A673 (cell line): Measurements from ENCODE around the gene PCDHGA5. TPM values are rescaled to one million over a fixed set of nuclear protein-coding genes. Genes with fewer than 3 reads are reported as not detected.

Experiments used
- BruUV-seq: library from RNA; stranded (reverse); fragments of 400-500 nt; replicated peaks from 2 replicates; lab custom pipeline; 2021; lab: Mats Ljungman, UMichigan
- CTCF ChIA-PET: fragments of 300-600 bp; sonication (Branson Sonifier 250); formaldehyde crosslinking; loops from one replicate; lab custom pipeline; 2022; ENCODE audit warnings: antibody characterized with exemption; lab: Charles Lee
- POLR2A ChIA-PET: fragments of 300-600 bp; sonication (Branson Sonifier 250); formaldehyde crosslinking; loops from one replicate; lab custom pipeline; 2022; ENCODE audit warnings: antibody characterized with exemption; ENCODE audit not compliant: low non-redundant PET; lab: Charles Lee
- DNase-seq: peaks from one replicate; pipeline ENCODE4 v3.0.0-alpha.2; 2015; ENCODE audit warnings: low spot score
- H3K27ac ChIP-seq: fragments of 200-600 bp; sonication (generic); 2 replicates; pipeline ENCODE4 v1.5.1; 2016; ENCODE audit warnings: mixed run types, low read depth, mild to moderate bottlenecking, mixed read lengths, antibody characterized with exemption, low read length; ENCODE audit not compliant: poor library complexity, severe bottlenecking
- H3K27me3 ChIP-seq: fragments of 200-600 bp; sonication (generic); replicated peaks from 2 replicates; pipeline ENCODE4 v1.6.1; 2017; ENCODE audit warnings: mixed run types, low read depth, mild to moderate bottlenecking, mixed read lengths, antibody characterized with exemption, low read length; ENCODE audit not compliant: insufficient read depth, poor library complexity
- H3K36me3 ChIP-seq: fragments of 200-600 bp; sonication (generic); 2 replicates; pipeline ENCODE4 v1.6.1; 2016; ENCODE audit warnings: mixed run types, mild to moderate bottlenecking, mixed read lengths, antibody characterized with exemption, low read length; ENCODE audit not compliant: insufficient read depth, poor library complexity, severe bottlenecking
- H3K4me1 ChIP-seq: fragments of 200-600 bp; sonication (generic); 2 replicates; pipeline ENCODE4 v1.6.1; 2017; ENCODE audit warnings: mixed run types, mild to moderate bottlenecking, mixed read lengths, antibody characterized with exemption, low read length; ENCODE audit not compliant: insufficient read depth, poor library complexity, severe bottlenecking
- H3K4me3 ChIP-seq: fragments of 200-600 bp; sonication (generic); 2 replicates; pipeline ENCODE4 v1.5.1; 2016; ENCODE audit warnings: low read depth, mixed run types, mild to moderate bottlenecking, mixed read lengths, low read length; ENCODE audit not compliant: poor library complexity, severe bottlenecking
- H3K9me3 ChIP-seq: fragments of 200-600 bp; sonication (generic); 2 replicates; pipeline ENCODE4 v1.6.1; 2016; ENCODE audit warnings: mixed run types, low read depth, mild to moderate bottlenecking, mixed read lengths, antibody characterized with exemption, low read length; ENCODE audit not compliant: poor library complexity, severe bottlenecking
- EZH2 ChIP-seq: fragments of 200-600 bp; sonication (generic); IDR thresholded peaks from 2 replicates; pipeline ENCODE4 v1.6.1; 2017; ENCODE audit warnings: borderline replicate concordance, low read depth, mild to moderate bottlenecking, mixed read lengths, antibody characterized with exemption, low read length; ENCODE audit not compliant: poor library complexity, severe bottlenecking
- intact Hi-C: fragments of 100-400 bp; cut with micrococcal nuclease; formaldehyde crosslinking; loops from one replicate; pipeline ENCODE4 v1.10.0; 2022; ENCODE audit not compliant: unreplicated experiment
- total RNA-seq: library from RNA; stranded (reverse); gene quantifications from 2 replicates; pipeline ENCODE4 v1.2.3, GENCODE V29; 2021
- TF ChIP-seq, protein P1 (sequence below): fragments of 300-800, 200-600 bp; sonication (generic); conservative IDR thresholded peaks from 2 replicates; pipeline ENCODE4 v1.5.1; 2017; ENCODE audit warnings: low read depth, mild to moderate bottlenecking, antibody characterized with exemption, low read length, moderate library complexity, mixed read lengths

The PCDHGA5 gene
- total RNA-seq, 1 experiment from 2014 or later = 2.6 TPM

DNA sequence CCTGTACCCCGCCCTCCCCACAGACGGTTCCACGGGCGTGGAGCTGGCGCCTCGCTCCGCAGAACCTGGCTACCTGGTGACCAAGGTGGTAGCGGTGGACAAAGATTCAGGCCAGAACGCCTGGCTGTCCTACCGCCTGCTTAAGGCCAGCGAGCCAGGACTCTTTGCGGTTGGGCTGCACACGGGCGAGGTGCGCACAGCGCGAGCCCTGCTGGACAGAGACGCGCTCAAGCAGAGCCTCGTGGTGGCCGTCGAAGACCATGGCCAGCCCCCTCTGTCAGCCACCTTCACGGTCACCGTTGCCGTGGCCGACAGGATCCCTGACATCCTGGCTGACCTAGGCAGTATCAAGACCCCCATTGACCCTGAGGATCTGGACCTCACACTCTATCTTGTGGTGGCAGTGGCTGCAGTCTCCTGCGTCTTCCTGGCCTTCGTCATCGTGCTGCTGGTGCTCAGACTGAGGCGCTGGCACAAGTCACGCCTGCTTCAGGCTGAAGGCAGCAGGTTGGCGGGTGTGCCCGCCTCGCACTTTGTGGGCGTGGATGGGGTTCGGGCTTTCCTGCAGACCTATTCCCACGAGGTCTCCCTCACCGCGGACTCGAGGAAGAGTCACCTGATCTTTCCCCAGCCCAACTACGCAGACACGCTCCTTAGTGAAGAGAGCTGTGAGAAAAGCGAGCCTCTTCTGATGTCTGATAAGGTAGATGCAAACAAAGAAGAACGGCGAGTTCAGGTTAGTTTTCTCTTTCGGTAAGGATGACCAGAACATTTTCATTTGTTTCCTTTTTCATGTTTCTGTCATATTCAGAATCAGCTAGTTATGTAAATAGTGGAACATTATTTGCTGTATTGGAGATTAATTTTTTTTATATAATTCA, 2.3 kb downstream of the PCDHGA5 start:
- CTCF ChIA-PET = no interaction called here
- intact Hi-C loops = no loop called here
- TF ChIP-seq EZH2 = no peak
- TF ChIP-seq, protein P1, sequence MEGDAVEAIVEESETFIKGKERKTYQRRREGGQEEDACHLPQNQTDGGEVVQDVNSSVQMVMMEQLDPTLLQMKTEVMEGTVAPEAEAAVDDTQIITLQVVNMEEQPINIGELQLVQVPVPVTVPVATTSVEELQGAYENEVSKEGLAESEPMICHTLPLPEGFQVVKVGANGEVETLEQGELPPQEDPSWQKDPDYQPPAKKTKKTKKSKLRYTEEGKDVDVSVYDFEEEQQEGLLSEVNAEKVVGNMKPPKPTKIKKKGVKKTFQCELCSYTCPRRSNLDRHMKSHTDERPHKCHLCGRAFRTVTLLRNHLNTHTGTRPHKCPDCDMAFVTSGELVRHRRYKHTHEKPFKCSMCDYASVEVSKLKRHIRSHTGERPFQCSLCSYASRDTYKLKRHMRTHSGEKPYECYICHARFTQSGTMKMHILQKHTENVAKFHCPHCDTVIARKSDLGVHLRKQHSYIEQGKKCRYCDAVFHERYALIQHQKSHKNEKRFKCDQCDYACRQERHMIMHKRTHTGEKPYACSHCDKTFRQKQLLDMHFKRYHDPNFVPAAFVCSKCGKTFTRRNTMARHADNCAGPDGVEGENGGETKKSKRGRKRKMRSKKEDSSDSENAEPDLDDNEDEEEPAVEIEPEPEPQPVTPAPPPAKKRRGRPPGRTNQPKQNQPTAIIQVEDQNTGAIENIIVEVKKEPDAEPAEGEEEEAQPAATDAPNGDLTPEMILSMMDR = no peak

DNA sequence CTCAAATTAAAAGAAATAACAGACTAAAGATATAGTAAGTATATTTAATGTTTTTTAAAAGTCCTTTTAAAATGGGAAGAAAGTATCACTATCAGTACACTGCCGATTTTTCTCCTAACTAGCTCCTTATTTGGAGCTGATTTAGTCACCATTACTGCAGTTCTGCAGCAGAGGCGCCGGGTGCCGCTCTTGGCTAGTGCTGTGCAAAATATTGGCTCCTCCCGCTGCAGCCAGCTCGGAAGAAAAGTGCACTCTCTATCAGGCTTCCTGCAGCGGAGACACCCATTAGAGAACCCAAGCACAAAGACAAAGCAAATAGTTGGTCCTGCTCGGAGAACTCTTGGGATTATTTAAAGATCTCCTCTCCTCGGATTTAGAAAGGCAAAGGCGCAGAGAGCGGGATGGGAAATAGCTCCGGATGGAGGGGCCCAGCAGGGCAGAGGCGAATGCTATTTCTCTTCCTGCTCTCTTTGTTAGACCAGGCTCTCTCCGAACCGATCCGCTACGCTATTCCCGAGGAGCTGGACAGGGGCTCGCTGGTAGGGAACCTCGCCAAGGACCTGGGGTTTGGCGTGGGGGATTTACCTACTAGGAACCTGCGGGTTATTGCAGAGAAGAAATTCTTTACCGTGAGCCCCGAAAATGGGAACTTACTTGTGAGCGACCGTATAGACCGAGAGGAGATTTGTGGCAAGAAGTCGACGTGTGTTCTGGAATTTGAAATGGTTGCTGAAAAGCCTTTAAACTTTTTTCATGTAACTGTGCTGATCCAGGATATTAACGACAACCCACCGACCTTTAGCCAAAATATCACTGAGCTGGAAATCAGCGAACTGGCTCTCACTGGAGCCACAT, 6.3 kb downstream of the PCDHGA5 start, which contains the start of gene PCDHGB3:
TSS of gene PCDHGB3 (plus strand) at position 249 of the 855 bp plus-strand sequence. CDS start at position 402, 153 bp downstream.
- intact Hi-C loops = no loop called here
- no peak within 1 kb of the TSS for H3K27ac ChIP-seq
- ChIA-PET CTCF (interaction anchor here (0.5 to 0.8 kb wide), 4 partner anchors 51 to 197 kb away, joined by 3 to 4 read pairs (median 4); no protein-coding TSS in a partner anchor), POLR2A (interaction anchor here (0.7 kb wide), 1 partner anchor 238 kb away, joined by 4 read pairs; no protein-coding TSS in a partner anchor)
- no peak within 1 kb of the TSS for H3K4me3 ChIP-seq
- BruUV-seq = no TSS peak
- peak; percentile 48 for DNase-seq
- peaks cover 26% of the 10 kb centered on the region for H3K9me3 ChIP-seq
- no peaks in the 10 kb centered on the region for H3K36me3 ChIP-seq
- H3K27me3 ChIP-seq = no peaks in the 10 kb centered on the region
- TF ChIP-seq, protein P1 = peak; percentile 45
- TF ChIP-seq EZH2 = no peak
- H3K4me1 ChIP-seq = no peaks in the 10 kb centered on the region

More for the DNA sequence above, 2.3 kb downstream of the PCDHGA5 start:
- no peaks in the 10 kb centered on the region for H3K36me3 ChIP-seq
- peaks cover 47% of the 10 kb centered on the region for H3K9me3 ChIP-seq
- no peaks in the 10 kb centered on the region for H3K4me1 ChIP-seq
- no TSS peak for BruUV-seq
- H3K4me3 ChIP-seq = no peak overlapping the region
- H3K27me3 ChIP-seq = no peaks in the 10 kb centered on the region
- POLR2A ChIA-PET = no interaction called here
- DNase-seq = no peak
- H3K27ac ChIP-seq = no peak overlapping the region
